HEK293 (cell line): ENCODE data around the gene CEBPA.

Experiments used
- CTCF ChIA-PET: fragments of 350-600 bp; formaldehyde crosslinking; extraction: SDS; loops from one replicate; lab custom pipeline; 2021; ENCODE audit warnings: antibody characterized with exemption; lab: Yijun Ruan, JAX
- POLR2A ChIA-PET: fragments of 300-600 bp; formaldehyde crosslinking; extraction: SDS; loops from one replicate; lab custom pipeline; 2020; ENCODE audit warnings: antibody characterized with exemption, inconsistent platforms; lab: Yijun Ruan, JAX
- H3K27ac ChIP-seq: fragments of 200-500 bp; sonication (Bioruptor generic); 2 replicates; pipeline ENCODE4 v1.5.1; 2014; ENCODE audit warnings: low read depth, low read length, control low read depth, inconsistent platforms; ENCODE audit errors: extremely low read depth
- H3K36me3 ChIP-seq, 2 experiments: fragments of 200-500 bp in 1 of 2; sonication (Bioruptor generic) in 1 of 2; 1 replicate in 1 of 2; 2 replicates in 1 of 2; pipeline ENCODE4 v1.5.1; 2014 to 2017; ENCODE audit warnings: inconsistent platforms in 2 of 2, low read length in 2 of 2; ENCODE audit not compliant: control insufficient read depth in 2 of 2, insufficient read depth in 1 of 2
- H3K4me1 ChIP-seq: fragments of 200-500 bp; sonication (Bioruptor generic); 2 replicates; pipeline ENCODE4 v1.5.1; 2014; ENCODE audit warnings: mild to moderate bottlenecking, low read length, inconsistent platforms; ENCODE audit not compliant: control insufficient read depth, insufficient read depth
- H3K4me3 ChIP-seq: 2 replicates; pipeline ENCODE4 v1.5.1; 2011; ENCODE audit warnings: low read depth, mild to moderate bottlenecking, control low read depth, low read length, moderate library complexity
- H3K9me3 ChIP-seq: fragments of 200-500 bp; sonication (Bioruptor generic); 2 replicates; pipeline ENCODE4 v1.5.1; 2014; ENCODE audit warnings: low read depth, low read length, inconsistent platforms; ENCODE audit not compliant: control insufficient read depth, insufficient read depth
- BCL11B ChIP-seq: fragments of 450-650 bp; formaldehyde crosslinking; IDR thresholded peaks from 2 replicates; pipeline ENCODE4 v1.5.1; 2016; ENCODE audit warnings: low read depth, missing biosample characterization, missing genetic modification characterization
- KLF1 ChIP-seq: fragments of 450-650 bp; formaldehyde crosslinking; IDR thresholded peaks from 2 replicates; pipeline ENCODE4 v1.5.1; 2016; ENCODE audit warnings: missing biosample characterization, missing genetic modification characterization
- KLF7 ChIP-seq: fragments of 450-650 bp; formaldehyde crosslinking; IDR thresholded peaks from 2 replicates; pipeline ENCODE4 v1.5.1; 2016; ENCODE audit warnings: missing biosample characterization, missing genetic modification characterization, borderline replicate concordance
- SCRT2 ChIP-seq: fragments of 450-650 bp; formaldehyde crosslinking; IDR thresholded peaks from 2 replicates; pipeline ENCODE4 v1.5.1; 2016; ENCODE audit warnings: missing biosample characterization, missing genetic modification characterization
- ZBTB1 ChIP-seq: fragments of 450-650 bp; formaldehyde crosslinking; IDR thresholded peaks from 2 replicates; pipeline ENCODE4 v1.5.1; 2016; ENCODE audit warnings: missing biosample characterization, missing genetic modification characterization
- ZBTB44 ChIP-seq: fragments of 450-650 bp; IDR thresholded peaks from 2 replicates; pipeline ENCODE4 v1.5.1; 2018; ENCODE audit warnings: missing biosample characterization, mild to moderate bottlenecking, missing genetic modification characterization
- ZBTB7A ChIP-seq: fragments of 450-650 bp; formaldehyde crosslinking; IDR thresholded peaks from 2 replicates; pipeline ENCODE4 v1.5.1; 2016; ENCODE audit warnings: low read depth, missing biosample characterization, missing genetic modification characterization
- ZFP69B ChIP-seq: fragments of 450-650 bp; formaldehyde crosslinking; IDR thresholded peaks from 2 replicates; pipeline ENCODE4 v1.5.1; 2016; ENCODE audit warnings: missing biosample characterization, missing genetic modification characterization
- ZIC2 ChIP-seq: fragments of 450-650 bp; formaldehyde crosslinking; IDR thresholded peaks from 2 replicates; pipeline ENCODE4 v1.5.1; 2016; ENCODE audit warnings: missing biosample characterization, missing genetic modification characterization
- ZNF140 ChIP-seq: fragments of 450-650 bp; formaldehyde crosslinking; IDR thresholded peaks from 2 replicates; pipeline ENCODE4 v1.5.1; 2016; ENCODE audit warnings: missing biosample characterization, missing genetic modification characterization
- ZNF146 ChIP-seq: fragments of 450-650 bp; formaldehyde crosslinking; IDR thresholded peaks from 2 replicates; pipeline ENCODE4 v1.5.1; 2016; ENCODE audit warnings: missing biosample characterization, missing genetic modification characterization
- ZNF23 ChIP-seq: fragments of 450-650 bp; formaldehyde crosslinking; IDR thresholded peaks from 2 replicates; pipeline ENCODE4 v1.5.1; 2016; ENCODE audit warnings: missing biosample characterization, missing genetic modification characterization, borderline replicate concordance
- ZNF239 ChIP-seq: fragments of 450-650 bp; formaldehyde crosslinking; IDR thresholded peaks from 2 replicates; pipeline ENCODE4 v1.5.1; 2016; ENCODE audit warnings: missing biosample characterization, missing genetic modification characterization
- ZNF341 ChIP-seq: fragments of 450-650 bp; formaldehyde crosslinking; IDR thresholded peaks from 2 replicates; pipeline ENCODE4; 2016; ENCODE audit warnings: low read depth, missing biosample characterization, missing genetic modification characterization
- ZNF391 ChIP-seq: fragments of 450-650 bp; formaldehyde crosslinking; IDR thresholded peaks from 2 replicates; pipeline ENCODE4 v1.5.1; 2016; ENCODE audit warnings: low read depth, missing biosample characterization, missing genetic modification characterization, borderline replicate concordance
- ZNF394 ChIP-seq: fragments of 450-650 bp; formaldehyde crosslinking; IDR thresholded peaks from 2 replicates; pipeline ENCODE4 v1.5.1; 2016; ENCODE audit warnings: missing biosample characterization, missing genetic modification characterization, mild to moderate bottlenecking, moderate library complexity, borderline replicate concordance
- ZNF473 ChIP-seq: fragments of 450-650 bp; formaldehyde crosslinking; IDR thresholded peaks from 2 replicates; pipeline ENCODE4 v1.5.1; 2017; ENCODE audit warnings: missing biosample characterization, missing genetic modification characterization
- ZNF48 ChIP-seq: fragments of 450-650 bp; formaldehyde crosslinking; IDR thresholded peaks from 2 replicates; pipeline ENCODE4 v1.5.1; 2016; ENCODE audit warnings: missing biosample characterization, missing genetic modification characterization
- ZNF623 ChIP-seq: fragments of 450-650 bp; formaldehyde crosslinking; IDR thresholded peaks from 2 replicates; pipeline ENCODE4 v1.5.1; 2016; ENCODE audit warnings: missing biosample characterization, missing genetic modification characterization
- ZNF639 ChIP-seq: fragments of 450-650 bp; formaldehyde crosslinking; IDR thresholded peaks from 2 replicates; pipeline ENCODE4 v1.5.1; 2016; ENCODE audit warnings: missing biosample characterization, missing genetic modification characterization
- ZNF660 ChIP-seq: fragments of 450-650 bp; IDR thresholded peaks from 2 replicates; pipeline ENCODE4 v1.5.1; 2018; ENCODE audit warnings: missing biosample characterization, mild to moderate bottlenecking, missing genetic modification characterization
- ZNF664 ChIP-seq: fragments of 450-650 bp; formaldehyde crosslinking; IDR thresholded peaks from 2 replicates; pipeline ENCODE4 v1.5.1; 2016; ENCODE audit warnings: missing biosample characterization, missing genetic modification characterization
- ZNF747 ChIP-seq: fragments of 450-650 bp; formaldehyde crosslinking; IDR thresholded peaks from 2 replicates; pipeline ENCODE4 v1.5.1; 2016; ENCODE audit warnings: missing biosample characterization, missing genetic modification characterization
- ZNF76 ChIP-seq: fragments of 450-650 bp; formaldehyde crosslinking; IDR thresholded peaks from 2 replicates; pipeline ENCODE4; 2016; ENCODE audit warnings: low read depth, missing biosample characterization, missing genetic modification characterization, borderline replicate concordance
- ZSCAN30 ChIP-seq: fragments of 450-650 bp; IDR thresholded peaks from 2 replicates; pipeline ENCODE4 v1.5.1; 2018; ENCODE audit warnings: missing biosample characterization, mild to moderate bottlenecking, missing genetic modification characterization, moderate library complexity
- TF ChIP-seq, protein P1 (sequence below): fragments of 450-650 bp; formaldehyde crosslinking; IDR thresholded peaks from 2 replicates; pipeline ENCODE4 v1.5.1; 2016; ENCODE audit warnings: missing biosample characterization, missing genetic modification characterization, borderline replicate concordance
- TF ChIP-seq, protein P2 (sequence below): fragments of 450-650 bp; formaldehyde crosslinking; IDR thresholded peaks from 2 replicates; pipeline ENCODE4 v1.5.1; 2017; ENCODE audit warnings: missing biosample characterization, mild to moderate bottlenecking, missing genetic modification characterization, moderate library complexity
- TF ChIP-seq, protein P3 (sequence below): fragments of 450-650 bp; formaldehyde crosslinking; IDR thresholded peaks from 2 replicates; pipeline ENCODE4 v1.5.1; 2017; ENCODE audit warnings: missing biosample characterization, missing genetic modification characterization

The CEBPA gene

GRCh38 chr19:33293255-33294057 lies 8.9 kb downstream of the CEBPA start (continued):
- TF ChIP-seq, protein P1, sequence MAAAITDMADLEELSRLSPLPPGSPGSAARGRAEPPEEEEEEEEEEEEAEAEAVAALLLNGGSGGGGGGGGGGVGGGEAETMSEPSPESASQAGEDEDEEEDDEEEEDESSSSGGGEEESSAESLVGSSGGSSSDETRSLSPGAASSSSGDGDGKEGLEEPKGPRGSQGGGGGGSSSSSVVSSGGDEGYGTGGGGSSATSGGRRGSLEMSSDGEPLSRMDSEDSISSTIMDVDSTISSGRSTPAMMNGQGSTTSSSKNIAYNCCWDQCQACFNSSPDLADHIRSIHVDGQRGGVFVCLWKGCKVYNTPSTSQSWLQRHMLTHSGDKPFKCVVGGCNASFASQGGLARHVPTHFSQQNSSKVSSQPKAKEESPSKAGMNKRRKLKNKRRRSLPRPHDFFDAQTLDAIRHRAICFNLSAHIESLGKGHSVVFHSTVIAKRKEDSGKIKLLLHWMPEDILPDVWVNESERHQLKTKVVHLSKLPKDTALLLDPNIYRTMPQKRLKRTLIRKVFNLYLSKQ (tag by site-specific recombination): 0 out of 2 replicates have a peak, but pooled peaks have one; percentile 45
- peak; percentile 95 for TF ChIP-seq ZBTB1 (tag by site-specific recombination)
- TF ChIP-seq ZBTB7A: peak; percentile 73; the same call in 1 of the 2 replicates
- TF ChIP-seq ZNF140 (tag by site-specific recombination): no peak
- TF ChIP-seq BCL11B: peak; percentile 99
- TF ChIP-seq ZNF394 (tag by site-specific recombination): peak; percentile 72
- peak; percentile 83; the same call in 1 of the 2 replicates for TF ChIP-seq ZBTB44 (tag by site-specific recombination)
- TF ChIP-seq SCRT2: peak; percentile 95
- no peak for TF ChIP-seq ZNF747 (tag by site-specific recombination)
- TF ChIP-seq, protein P2, sequence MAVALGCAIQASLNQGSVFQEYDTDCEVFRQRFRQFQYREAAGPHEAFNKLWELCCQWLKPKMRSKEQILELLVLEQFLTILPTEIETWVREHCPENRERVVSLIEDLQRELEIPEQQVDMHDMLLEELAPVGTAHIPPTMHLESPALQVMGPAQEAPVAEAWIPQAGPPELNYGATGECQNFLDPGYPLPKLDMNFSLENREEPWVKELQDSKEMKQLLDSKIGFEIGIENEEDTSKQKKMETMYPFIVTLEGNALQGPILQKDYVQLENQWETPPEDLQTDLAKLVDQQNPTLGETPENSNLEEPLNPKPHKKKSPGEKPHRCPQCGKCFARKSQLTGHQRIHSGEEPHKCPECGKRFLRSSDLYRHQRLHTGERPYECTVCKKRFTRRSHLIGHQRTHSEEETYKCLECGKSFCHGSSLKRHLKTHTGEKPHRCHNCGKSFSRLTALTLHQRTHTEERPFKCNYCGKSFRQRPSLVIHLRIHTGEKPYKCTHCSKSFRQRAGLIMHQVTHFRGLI: peak; percentile 92
- peak; percentile 100 for TF ChIP-seq ZIC2 (tag by site-specific recombination)
- TF ChIP-seq, protein P3, sequence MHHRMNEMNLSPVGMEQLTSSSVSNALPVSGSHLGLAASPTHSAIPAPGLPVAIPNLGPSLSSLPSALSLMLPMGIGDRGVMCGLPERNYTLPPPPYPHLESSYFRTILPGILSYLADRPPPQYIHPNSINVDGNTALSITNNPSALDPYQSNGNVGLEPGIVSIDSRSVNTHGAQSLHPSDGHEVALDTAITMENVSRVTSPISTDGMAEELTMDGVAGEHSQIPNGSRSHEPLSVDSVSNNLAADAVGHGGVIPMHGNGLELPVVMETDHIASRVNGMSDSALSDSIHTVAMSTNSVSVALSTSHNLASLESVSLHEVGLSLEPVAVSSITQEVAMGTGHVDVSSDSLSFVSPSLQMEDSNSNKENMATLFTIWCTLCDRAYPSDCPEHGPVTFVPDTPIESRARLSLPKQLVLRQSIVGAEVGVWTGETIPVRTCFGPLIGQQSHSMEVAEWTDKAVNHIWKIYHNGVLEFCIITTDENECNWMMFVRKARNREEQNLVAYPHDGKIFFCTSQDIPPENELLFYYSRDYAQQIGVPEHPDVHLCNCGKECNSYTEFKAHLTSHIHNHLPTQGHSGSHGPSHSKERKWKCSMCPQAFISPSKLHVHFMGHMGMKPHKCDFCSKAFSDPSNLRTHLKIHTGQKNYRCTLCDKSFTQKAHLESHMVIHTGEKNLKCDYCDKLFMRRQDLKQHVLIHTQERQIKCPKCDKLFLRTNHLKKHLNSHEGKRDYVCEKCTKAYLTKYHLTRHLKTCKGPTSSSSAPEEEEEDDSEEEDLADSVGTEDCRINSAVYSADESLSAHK (tag by site-specific recombination): peak; percentile 97

DNA sequence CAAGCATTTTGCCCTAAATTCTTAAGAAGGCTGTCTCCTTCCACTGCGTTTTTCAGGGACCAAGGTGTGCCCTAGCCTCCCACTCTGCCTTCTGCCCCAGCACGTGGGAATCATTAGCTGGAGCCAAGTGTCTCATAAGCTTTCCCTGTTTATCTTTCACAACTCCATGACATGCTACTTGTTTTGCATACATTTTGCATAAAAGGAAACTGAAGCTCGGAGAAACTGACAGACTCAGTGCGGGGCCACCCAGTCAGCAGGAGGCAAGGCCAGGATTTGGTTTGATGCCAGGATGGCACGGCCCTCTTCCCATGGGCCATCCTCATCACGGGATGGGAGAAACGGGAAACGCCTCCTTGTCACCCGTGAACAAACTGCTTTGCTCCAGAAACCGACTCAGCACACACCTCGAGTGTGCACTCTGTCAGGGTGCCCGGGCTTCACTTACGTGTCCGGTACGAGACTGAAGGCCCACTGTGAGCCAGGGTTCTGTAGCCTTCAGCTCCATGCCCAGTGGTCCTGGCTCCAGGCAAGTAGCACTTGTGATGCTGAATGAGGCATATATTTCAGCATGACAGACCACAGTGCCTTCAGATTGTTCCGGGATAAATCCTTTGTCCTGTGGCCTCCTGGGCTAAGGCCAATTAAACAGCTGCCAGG lies 9.6 kb downstream of the CEBPA start:
- Histone ChIP-seq H3K27ac (peak overlapping the region; percentile 84), H3K36me3 (no peaks in the 10 kb centered on the region)
- POLR2A ChIA-PET: interaction anchor here (4.2 kb wide), 1 partner anchor 10 kb away, joined by 25 read pairs; the partner anchor contains the start of gene CEBPA
- TF ChIP-seq ZNF48 (tag by site-specific recombination) (no peak), ZNF623 (tag by site-specific recombination) (peak; percentile 10; the same call in 1 of the 2 replicates), ZFP69B (tag by site-specific recombination) (no peak), ZNF391 (tag by site-specific recombination) (no peak), ZNF23 (tag by site-specific recombination) (no peak), ZNF239 (tag by site-specific recombination) (no peak), ZNF664 (tag by site-specific recombination) (no peak), ZNF660 (no peak), ZNF341 (no peak), ZNF76 (tag by site-specific recombination) (no peak), ZNF639 (tag by site-specific recombination) (no peak), ZNF473 (tag by site-specific recombination) (no peak), ZSCAN30 (tag by site-specific recombination) (peak; percentile 90), ZNF146 (tag by site-specific recombination) (no peak), KLF1 (0 out of 2 replicates have a peak, but pooled peaks have one; percentile 21), KLF7 (tag by site-specific recombination) (no peak)

More for the DNA sequence above, 9.6 kb downstream of the CEBPA start:
- H3K4me1 ChIP-seq: peaks cover 27% of the 10 kb centered on the region
- no peaks in the 10 kb centered on the region; the same call in 1 of the 2 replicates for H3K9me3 ChIP-seq
- no peak overlapping the region for H3K4me3 ChIP-seq
- CTCF ChIA-PET: no interaction called here
